HK-2 (cell line): ENCODE results near the gene RASL11A.
"Not testable (repeated sequence)": the region's sequence is repeated elsewhere in the genome, so short reads cannot be mapped to it uniquely, and the experiment has no call there.

Experiments
- DNase-seq: peaks from one replicate; pipeline ENCODE4 v3.0.0-alpha.2; 2018; ENCODE audit not compliant: unreplicated experiment

The RASL11A gene

DNA sequence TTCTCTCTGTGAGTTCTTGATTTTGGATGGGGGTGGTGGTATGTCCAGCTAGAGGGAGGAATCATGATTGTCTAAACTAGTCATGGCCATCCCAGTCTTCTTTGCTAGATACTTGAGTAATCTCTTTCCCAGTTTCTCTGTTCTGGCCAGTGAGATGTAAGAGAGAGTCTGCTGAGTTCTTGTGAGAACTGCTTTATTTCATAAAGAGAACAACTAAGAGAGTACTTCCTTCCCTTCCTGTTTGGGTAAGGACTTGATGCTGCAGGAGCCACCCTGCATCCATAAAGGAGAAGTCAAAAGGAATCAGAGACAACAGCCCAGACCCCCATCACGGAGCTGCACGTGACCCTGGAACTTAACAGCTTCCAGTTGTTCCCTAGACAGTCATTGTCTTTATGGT lies 3.0 kb upstream of the RASL11A start:
- DNase-seq: no peak

DNA sequence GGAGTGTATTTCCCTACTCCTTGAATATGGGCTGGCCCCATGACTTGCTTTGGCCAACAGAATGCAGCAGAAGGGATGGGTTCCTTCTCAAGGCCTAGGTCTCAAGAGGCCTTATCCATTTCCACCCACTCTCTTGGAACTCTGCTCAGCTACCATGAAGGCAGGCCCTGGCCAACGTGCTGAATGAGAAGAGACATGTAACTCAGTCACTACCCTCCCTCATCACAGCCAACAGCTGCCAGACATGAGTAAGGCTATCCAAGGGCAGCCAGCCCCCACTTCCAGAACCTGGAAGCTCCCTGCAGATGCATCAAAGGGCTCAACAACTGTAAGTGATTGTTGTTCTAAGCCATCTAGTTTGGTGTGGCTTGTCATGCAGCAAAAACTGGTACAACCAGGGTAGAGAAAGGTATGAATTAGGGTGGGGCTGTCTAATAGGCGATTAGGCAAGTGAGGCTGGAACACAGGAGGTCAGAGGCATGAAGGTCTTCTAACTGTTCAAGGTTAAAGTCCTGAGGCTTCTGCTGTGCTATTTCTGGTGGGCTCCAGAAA lies 1.4 kb upstream of the RASL11A start:
- no peak for DNase-seq

DNA sequence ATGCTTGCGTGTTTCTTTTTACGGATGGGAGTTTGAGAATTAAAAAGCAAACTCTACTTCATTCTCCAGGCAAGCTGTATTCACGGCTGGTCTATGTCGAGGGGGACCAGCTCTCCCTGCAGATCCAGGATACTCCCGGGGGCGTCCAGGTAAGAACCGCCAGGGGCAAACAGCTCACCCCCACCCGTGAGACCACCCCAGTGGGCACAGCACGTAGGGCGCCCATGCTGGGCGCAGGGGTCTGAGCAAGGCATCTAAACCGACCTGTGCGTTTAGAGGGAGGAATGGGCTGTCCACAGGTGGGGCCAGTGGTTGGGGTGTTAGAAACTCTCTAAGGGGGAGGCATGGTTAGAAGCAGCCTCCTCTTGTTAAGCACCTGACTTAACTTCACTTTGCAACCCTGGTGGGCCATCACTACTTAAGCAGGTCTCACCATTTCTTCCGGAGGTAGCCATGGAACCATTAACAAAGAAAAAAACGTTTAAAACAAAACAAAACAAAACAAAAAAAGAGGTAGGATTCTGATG lies 1.0 kb downstream of the RASL11A start:
- DNase-seq: no peak

DNA sequence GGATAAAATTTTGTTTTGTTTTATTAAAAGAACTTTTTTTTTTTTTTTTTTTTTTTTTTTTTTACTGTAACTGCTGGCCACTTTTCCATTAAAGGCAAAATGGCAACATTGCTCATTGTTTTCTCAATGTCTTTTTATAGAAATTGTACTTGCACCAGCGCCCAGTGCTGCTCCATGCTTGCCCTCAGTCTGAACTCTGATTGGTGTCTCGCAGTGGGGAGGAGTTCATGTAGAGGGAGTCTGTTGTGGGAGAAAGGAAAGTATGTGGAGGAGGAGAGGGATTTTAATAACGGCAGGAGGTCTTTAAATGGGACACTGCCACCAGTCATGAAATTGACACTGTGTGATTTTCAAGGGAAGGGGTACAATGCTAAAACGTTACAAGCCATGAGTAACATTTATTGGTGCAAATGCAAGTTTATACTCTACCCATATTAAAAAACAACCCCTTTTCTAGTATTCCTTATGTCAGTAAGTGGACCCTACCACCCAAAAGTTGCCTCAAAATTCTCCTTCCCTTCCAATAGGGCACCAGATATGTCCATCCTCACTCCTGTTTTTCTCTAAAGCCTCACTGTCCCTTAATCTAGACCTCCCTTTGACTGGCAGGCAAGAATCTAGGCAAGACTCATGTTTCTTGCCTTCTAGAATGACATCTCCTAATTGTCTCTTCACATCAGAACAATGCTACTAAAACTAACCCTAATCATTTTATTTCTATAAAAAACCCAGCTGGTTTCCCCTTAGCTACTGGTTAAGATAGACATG lies 3.2 kb downstream of the RASL11A start:
- DNase-seq: no peak

- DNase-seq: no peak
These were observed 4.0 kb downstream of the RASL11A start for GRCh38 chr13:27274631-27275030.

GRCh38 chr13:27276188-27276587 lies 5.6 kb downstream of the RASL11A start:
- no peak for DNase-seq

- DNase-seq: no peak
These were observed 8.9 kb downstream of the RASL11A start for GRCh38 chr13:27279506-27279905.

DNA sequence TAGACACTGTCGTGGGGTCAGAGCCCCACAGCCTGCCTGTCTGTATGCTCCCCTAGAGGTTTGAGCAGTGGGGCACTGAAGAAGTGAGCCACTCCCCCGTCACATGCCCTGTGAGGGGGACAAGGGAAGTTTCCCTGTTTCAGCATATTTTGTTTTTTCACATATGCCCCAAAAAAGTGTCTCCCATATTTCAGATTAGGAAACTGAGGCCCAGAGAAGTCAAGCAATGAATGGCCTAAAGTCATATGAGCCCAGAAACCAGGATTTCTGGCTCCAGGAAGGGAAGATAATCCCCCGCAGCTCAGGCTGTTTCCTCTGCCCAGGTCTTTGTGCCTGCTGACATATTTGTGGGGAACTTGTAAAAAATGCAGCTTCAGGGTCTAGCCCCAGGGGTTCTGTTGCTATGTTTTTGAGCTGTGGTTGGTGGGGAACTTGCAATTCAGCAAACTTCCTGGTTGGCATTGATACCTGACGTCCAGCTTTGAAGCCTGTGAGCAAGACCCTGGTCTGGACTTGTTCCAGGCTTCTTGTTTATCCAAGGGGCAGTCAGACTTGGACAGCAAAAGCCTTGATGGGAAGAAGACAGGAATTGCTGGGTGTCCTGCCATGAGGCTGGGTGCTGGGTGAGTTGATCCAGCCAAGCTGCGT lies 9.5 kb downstream of the RASL11A start:
- DNase-seq: no peak

DNA sequence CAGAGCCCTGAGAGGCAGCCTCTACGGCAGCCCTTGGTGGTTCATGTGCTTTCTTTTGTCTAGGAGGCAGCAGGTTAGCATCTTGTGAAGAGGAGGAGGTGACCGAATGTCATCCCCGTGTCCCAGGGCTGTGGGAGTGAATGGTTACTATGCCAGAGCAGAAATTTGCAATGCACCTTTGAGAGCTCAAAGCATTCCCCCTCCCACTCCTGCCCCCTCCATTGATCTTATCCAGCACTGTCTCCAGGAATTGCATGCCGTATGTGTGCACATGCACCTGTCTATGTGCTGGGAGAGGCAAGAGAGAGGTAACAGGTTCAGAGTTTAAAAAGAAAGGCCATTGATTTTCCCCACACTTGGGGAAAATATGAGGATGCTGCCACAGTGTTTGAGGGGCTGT lies 10.2 kb downstream of the RASL11A start:
- no peak for DNase-seq

GRCh38 chr13:27281420-27281819 lies 10.8 kb downstream of the RASL11A start:
- no peak for DNase-seq

DNA sequence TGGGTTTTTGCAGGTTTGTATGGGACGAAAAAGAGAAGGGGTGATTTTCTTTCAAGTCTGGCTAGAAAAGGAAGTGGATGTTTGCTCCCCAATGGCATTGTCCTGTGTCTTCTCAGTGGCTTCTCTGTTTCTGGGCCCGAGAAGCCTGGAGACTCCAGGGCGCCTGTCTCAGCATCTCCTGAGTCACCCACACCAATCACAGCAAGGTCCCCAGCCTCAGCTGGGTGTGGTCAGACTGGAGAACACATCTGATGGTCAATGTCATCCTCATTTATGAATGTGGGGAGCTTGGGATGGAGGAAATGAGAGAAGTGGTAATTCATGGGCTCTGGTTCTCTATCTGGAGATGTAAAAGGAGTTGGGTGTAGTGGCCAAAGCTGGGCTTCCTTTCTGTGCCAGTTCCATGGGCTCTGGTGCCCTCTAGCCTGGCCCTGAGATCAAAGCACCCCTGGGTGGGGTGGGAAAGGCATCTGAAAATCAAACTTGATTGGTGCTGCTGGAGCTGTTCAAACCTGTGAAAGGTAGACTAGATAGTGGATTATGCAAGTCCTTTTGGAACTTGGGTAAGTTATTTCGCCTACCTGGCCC lies 13.4 kb downstream of the RASL11A start:
- peak; percentile 6 for DNase-seq

GRCh38 chr13:27288392-27288791 lies 17.8 kb downstream of the RASL11A start:
- no peak for DNase-seq

DNA sequence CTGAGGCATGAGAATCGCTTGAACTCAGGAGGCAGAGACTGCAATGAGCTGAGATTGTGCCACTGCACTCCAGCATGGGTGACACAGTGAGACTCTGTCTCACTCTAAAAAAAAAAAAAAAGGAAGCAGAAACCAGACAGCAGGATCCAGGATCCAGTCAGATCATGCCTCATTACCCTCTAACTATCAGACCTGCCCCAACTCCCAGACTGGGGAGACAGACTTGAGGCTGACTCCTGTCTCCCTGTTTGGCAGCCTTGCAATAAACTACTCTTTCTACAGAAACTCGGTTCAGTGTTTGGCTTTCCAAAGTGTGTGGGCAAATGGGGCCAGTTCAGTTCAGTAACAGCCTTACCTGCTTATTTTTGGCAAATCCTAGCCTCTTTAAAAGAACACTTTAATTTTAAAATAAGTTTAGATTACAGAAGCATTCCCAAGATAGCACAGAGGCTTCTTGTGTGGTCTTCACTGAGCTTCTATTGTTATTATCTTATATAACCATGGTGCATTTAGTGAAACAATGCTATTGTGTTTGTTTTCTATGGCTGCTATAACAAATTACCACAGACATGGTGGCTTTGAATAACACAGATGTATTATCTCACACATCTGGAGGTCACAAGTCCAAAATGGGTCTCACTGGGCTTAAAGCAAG lies 18.5 kb downstream of the RASL11A start:
- DNase-seq: no peak

DNA sequence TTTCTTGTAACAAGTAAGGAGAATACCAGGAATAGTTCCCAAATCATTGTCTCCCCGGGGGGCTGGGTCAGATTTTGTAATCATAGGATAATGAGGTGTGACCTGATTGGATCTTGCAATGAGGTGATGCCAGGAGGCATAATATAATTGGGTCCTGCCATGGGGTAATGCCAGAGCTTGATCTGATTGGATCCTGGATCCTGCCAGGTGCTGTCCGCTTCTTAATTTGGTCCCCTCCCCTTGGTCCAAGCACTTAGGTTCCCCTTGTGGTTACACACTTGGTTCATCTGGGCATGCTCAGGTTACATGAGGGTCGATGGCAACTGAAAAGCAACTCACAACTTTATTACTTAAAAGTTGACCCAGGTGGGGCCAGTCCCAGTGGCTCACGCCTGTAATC lies 20.1 kb downstream of the RASL11A start:
- no peak for DNase-seq

GRCh38 chr13:27291967-27292366 lies 21.3 kb downstream of the RASL11A start:
- DNase-seq: not testable (repeated sequence)

DNA sequence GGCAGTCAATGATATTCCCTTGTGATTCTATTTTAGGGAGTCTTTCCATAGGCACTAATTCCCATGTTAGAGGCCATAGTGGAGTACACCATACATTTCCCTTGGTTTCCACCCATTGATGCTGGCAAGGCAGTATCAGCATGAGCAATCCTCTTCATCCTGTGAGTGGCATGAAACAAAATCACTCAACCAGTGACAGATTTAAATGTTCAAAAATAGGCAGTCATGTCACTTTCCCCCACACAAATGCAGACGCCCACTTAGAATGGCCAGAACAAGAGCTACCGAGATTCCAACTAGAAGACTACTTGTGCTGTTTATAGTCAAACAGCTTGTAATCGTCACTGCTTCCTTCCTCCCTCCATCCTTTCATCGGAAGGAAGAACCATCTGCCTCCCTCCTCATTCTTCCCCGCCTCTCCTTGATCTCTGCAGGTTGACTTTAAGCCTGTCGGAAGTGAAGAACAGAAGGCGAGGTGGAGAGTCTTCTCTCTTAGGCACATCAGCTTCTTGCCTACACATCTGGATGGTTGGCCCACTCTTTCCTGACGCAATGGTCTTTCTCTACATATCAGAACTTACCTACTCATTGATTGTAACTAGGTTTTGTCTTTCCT lies 22.6 kb downstream of the RASL11A start:
- no peak for DNase-seq

GRCh38 chr13:27293873-27294515 lies 23.4 kb downstream of the RASL11A start:
- DNase-seq: no peak

DNA sequence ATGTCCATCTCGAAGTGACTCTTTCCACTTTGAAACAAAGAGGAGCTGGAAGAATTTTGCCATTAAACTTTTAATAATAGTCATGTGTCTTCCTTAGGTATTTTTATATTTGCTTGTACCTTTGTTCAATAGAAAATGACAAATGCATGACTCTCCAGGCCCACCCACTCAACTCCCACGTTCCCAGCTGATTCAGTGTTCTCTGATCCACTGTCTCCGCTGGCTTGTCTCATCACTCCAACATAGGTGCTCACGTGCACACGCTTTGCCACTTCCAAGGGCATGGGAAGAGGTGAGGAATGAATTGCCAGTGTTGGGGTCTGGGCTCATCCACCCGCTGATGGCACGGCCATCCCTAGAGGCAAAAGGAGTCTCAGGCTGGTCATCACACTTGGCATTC lies 24.5 kb downstream of the RASL11A start:
- DNase-seq: no peak

- no peak for DNase-seq
These were observed 25.0 kb downstream of the RASL11A start for GRCh38 chr13:27295660-27296059.

DNA sequence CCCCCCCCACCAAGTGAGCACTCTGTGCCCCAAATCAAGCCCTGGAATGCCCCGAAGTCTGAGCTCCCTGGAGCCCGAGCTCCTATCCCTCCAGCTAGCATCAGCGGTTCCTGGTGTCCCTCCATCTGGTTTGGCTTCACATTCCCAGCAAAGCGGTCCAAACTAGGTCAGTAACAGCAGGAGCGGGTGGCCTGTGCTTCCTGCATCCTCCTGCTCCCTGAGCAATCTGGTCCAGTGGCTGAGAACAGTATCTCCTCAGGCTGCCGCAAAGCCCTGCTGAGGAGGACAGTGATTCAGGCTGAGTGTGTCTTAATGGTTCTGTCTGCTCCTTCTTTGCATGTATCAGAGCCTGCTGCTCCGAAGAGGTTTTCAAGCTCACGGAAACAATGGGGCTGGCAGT lies 25.9 kb downstream of the RASL11A start:
- no peak for DNase-seq

GRCh38 chr13:27298849-27299248 lies 28.2 kb downstream of the RASL11A start:
- DNase-seq: no peak
